Upper lobe of left lung (tissue), 4 donors: ENCODE data around the gene BMPR1B.

ENCODE experiments used
- CTCF ChIP-seq, 6 experiments: fragments of 450-650 bp in 4 of 6; fragments of 200-600 bp in 2 of 6; sonication (generic) in 2 of 6; IDR thresholded peaks; one replicate each; pipeline ENCODE4 v1.5.1; 2016 to 2019; ENCODE audit warnings: antibody characterized with exemption in 6 of 6
- EP300 ChIP-seq, 4 donors: sonication (generic); formaldehyde crosslinking; IDR thresholded peaks; one replicate each; pipeline ENCODE4 v1.5.1; 2017; ENCODE audit warnings: antibody characterized with exemption in 4 of 4, control low read depth in 2 of 4
- POLR2A ChIP-seq, 4 donors: fragments of 450-650 bp; IDR thresholded peaks; one replicate each; pipeline ENCODE4 v1.5.1; 2016 to 2017; ENCODE audit warnings: antibody characterized with exemption in 4 of 4, mild to moderate bottlenecking in 2 of 4

DNA sequence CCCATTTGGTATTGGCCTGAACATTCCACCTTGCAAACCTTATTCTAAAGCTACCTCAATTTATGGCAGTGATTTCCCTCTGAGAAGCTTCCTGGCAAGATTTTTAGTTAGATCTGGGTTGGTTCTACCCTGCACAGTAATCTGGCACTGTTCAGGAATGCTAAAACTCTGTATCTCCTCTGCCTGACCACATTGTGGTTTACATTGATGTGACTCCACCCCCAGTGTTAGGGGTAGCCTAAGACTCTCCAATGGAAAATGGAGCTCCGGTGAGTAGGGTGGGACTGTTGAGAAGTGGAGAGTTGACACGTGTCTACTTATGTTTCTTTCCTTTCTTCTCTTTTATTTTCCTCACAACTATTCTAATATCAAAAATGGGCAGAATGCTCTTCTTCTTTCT, 45.4 kb downstream of the BMPR1B start:
- TF ChIP-seq CTCF (IDR thresholded peaks at IDR 0.05), result no peak
- no peak for TF ChIP-seq EP300 (IDR thresholded peaks at IDR 0.05)
- no peak for TF ChIP-seq POLR2A (IDR thresholded peaks at IDR 0.05)
